SK-N-SH (cell line): ENCODE data around the gene SMPD4. TPM values are rescaled to one million over a fixed set of nuclear protein-coding genes. Genes with fewer than 3 reads are reported as not detected.

ENCODE experiments used
- CTCF ChIA-PET: fragments of 300-600, 350-600 bp; formaldehyde crosslinking; extraction: SDS; loops from one replicate; lab custom pipeline; 2021; lab: Yijun Ruan, JAX
- POLR2A ChIA-PET: fragments of 350-600 bp; sonication (Branson Sonifier 250); formaldehyde crosslinking; extraction: SDS; loops from one replicate; lab custom pipeline; 2020; ENCODE audit warnings: antibody characterized with exemption, inconsistent platforms; lab: Yijun Ruan, JAX
- DNase-seq: peaks from one replicate; pipeline ENCODE4 v3.0.0; 2012
- H2AFZ ChIP-seq: fragments of 200-600 bp; sonication (generic); 2 replicates; pipeline ENCODE4 v1.8.1; 2016; ENCODE audit warnings: antibody characterized with exemption, mild to moderate bottlenecking, low read depth
- H3F3A ChIP-seq: fragments of 200-600 bp; sonication (generic); replicated peaks from 2 replicates; pipeline ENCODE3; 2016; ENCODE audit warnings: antibody characterized with exemption, mild to moderate bottlenecking; ENCODE audit not compliant: insufficient read depth
- H3K27ac ChIP-seq, 2 experiments: fragments of 200-500 bp in 1 of 2; fragments of 200-600 bp in 1 of 2; sonication (Bioruptor generic) in 1 of 2; sonication (generic), shearing (Covaris generic) in 1 of 2; 2 replicates each; pipeline versions ENCODE4 v1.5.1 to v1.6.1; 2014 to 2016; ENCODE audit warnings: low read depth in 2 of 2, inconsistent platforms in 1 of 2, low read length in 1 of 2, mild to moderate bottlenecking in 1 of 2, mixed read lengths in 1 of 2
- H3K27me3 ChIP-seq: fragments of 200-600 bp; sonication (generic), shearing (Covaris generic); 2 replicates; pipeline ENCODE4 v1.6.1; 2016; ENCODE audit warnings: mixed run types; ENCODE audit not compliant: insufficient read depth
- H3K36me3 ChIP-seq, 2 experiments: fragments of 200-500 bp in 1 of 2; fragments of 200-600 bp in 1 of 2; sonication (Bioruptor generic) in 1 of 2; sonication (generic) in 1 of 2; replicated peaks in 1 of 2; 2 replicates each; pipeline versions ENCODE3 to v1.5.1; 2014 to 2016; ENCODE audit warnings: low read length in 1 of 2, mild to moderate bottlenecking in 1 of 2; ENCODE audit not compliant: insufficient read depth in 2 of 2, control insufficient read depth in 1 of 2
- H3K4me1 ChIP-seq, 2 experiments: fragments of 200-500 bp in 1 of 2; fragments of 200-600 bp in 1 of 2; sonication (Bioruptor generic) in 1 of 2; sonication (generic), shearing (Covaris generic) in 1 of 2; 2 replicates each; pipeline versions ENCODE4 v1.5.1 to v1.6.1; 2014 to 2016; ENCODE audit warnings: low read depth in 1 of 2, low read length in 1 of 2, mixed run types in 1 of 2; ENCODE audit not compliant: insufficient read depth in 2 of 2, control insufficient read depth in 1 of 2
- H3K4me2 ChIP-seq: fragments of 200-600 bp; sonication (generic), shearing (Covaris generic); 2 replicates; pipeline ENCODE4 v1.6.1; 2017; ENCODE audit warnings: mixed run types
- H3K4me3 ChIP-seq, 2 experiments: fragments of 200-500 bp in 1 of 2; fragments of 200-600 bp in 1 of 2; sonication (Bioruptor generic) in 1 of 2; sonication (generic), shearing (Covaris generic) in 1 of 2; 2 replicates each; pipeline versions ENCODE4 v1.5.1 to v1.8.1; 2014 to 2016; ENCODE audit warnings: low read depth in 2 of 2, inconsistent platforms in 1 of 2, low read length in 1 of 2, mild to moderate bottlenecking in 1 of 2, mixed read lengths in 1 of 2, moderate library complexity in 1 of 2
- H3K79me2 ChIP-seq: fragments of 200-600 bp; sonication (generic); 2 replicates; pipeline ENCODE4 v1.8.1; 2017; ENCODE audit warnings: mild to moderate bottlenecking; ENCODE audit not compliant: insufficient read depth
- H3K9ac ChIP-seq: fragments of 200-600 bp; sonication (generic); 2 replicates; pipeline ENCODE4 v1.6.1; 2017; ENCODE audit warnings: mixed run types
- H3K9me2 ChIP-seq: fragments of 200-600 bp; sonication (generic); 2 replicates; pipeline ENCODE4 v1.6.1; 2017; ENCODE audit warnings: mixed run types
- H3K9me3 ChIP-seq: fragments of 200-600 bp; sonication (generic); 2 replicates; pipeline ENCODE4 v1.6.1; 2017; ENCODE audit warnings: mixed run types, mild to moderate bottlenecking, moderate library complexity
- H4K20me1 ChIP-seq: fragments of 200-600 bp; sonication (generic); 2 replicates; pipeline ENCODE4 v1.6.1; 2017; ENCODE audit warnings: mild to moderate bottlenecking, mixed run types; ENCODE audit not compliant: insufficient read depth
- CTCF ChIP-seq: fragments of 200-600 bp; sonication (generic); IDR thresholded peaks from 2 replicates; pipeline ENCODE4 v1.6.1; 2017; ENCODE audit warnings: antibody characterized with exemption, mild to moderate bottlenecking, moderate library complexity
- ELF1 ChIP-seq: IDR thresholded peaks from 2 replicates; pipeline ENCODE4 v1.4.0; 2012
- EZH2phosphoT487 ChIP-seq: fragments of 200-600 bp; sonication (generic); IDR thresholded peaks from 2 replicates; pipeline ENCODE4 v1.6.1; 2017; ENCODE audit warnings: low read depth, mixed run types, mild to moderate bottlenecking, antibody characterized with exemption, moderate library complexity, borderline replicate concordance
- FOXJ3 ChIP-seq: sonication (generic); formaldehyde crosslinking; IDR thresholded peaks from 2 replicates; pipeline ENCODE4 v1.5.1; 2020; ENCODE audit warnings: mild to moderate bottlenecking, missing genetic modification reagents
- FOXM1 ChIP-seq: IDR thresholded peaks from 2 replicates; pipeline ENCODE4 v1.4.0; 2012; ENCODE audit warnings: low read depth, mild to moderate bottlenecking
- GABPA ChIP-seq: IDR thresholded peaks from 2 replicates; pipeline ENCODE4 v1.4.0; 2012; ENCODE audit warnings: low read depth, mild to moderate bottlenecking
- GATA2 ChIP-seq: sonication (generic); formaldehyde crosslinking; IDR thresholded peaks from 2 replicates; pipeline ENCODE4 v1.5.0; 2020; ENCODE audit warnings: mild to moderate bottlenecking, missing genetic modification reagents
- JUND ChIP-seq: IDR thresholded peaks from 2 replicates; pipeline ENCODE4 v1.4.0; 2012
- NRF1 ChIP-seq: IDR thresholded peaks from 2 replicates; pipeline ENCODE4 v1.6.1; 2012; ENCODE audit warnings: low read depth, mild to moderate bottlenecking, low read length
- POLR2AphosphoS5 ChIP-seq: IDR thresholded peaks from 2 replicates; pipeline ENCODE4 v1.6.1; 2012; ENCODE audit warnings: low read depth, low read length
- RAD21 ChIP-seq: IDR thresholded peaks from 2 replicates; pipeline ENCODE4 v1.6.1; 2012; ENCODE audit warnings: mild to moderate bottlenecking, low read length
- RFX5 ChIP-seq: IDR thresholded peaks from 2 replicates; pipeline ENCODE4 v1.6.1; 2012; ENCODE audit warnings: mild to moderate bottlenecking, improper control_type of control experiment, low read length
- TAF1 ChIP-seq: IDR thresholded peaks from 2 replicates; pipeline ENCODE4 v1.6.1; 2012; ENCODE audit warnings: low read depth, mild to moderate bottlenecking, low read length, moderate library complexity, borderline replicate concordance
- TCF12 ChIP-seq: IDR thresholded peaks from 2 replicates; pipeline ENCODE4 v1.4.0; 2012
- YY1 ChIP-seq: IDR thresholded peaks from 2 replicates; pipeline ENCODE4 v1.4.0; 2012; ENCODE audit warnings: low read depth, mild to moderate bottlenecking
- WGBS: methylation state at CpG from one replicate; pipeline ENCODE4 v1.1.6; 2017; ENCODE audit warnings: low lambda C conversion rate; 5-methylcytosine and 5-hydroxymethylcytosine counted together
- polyA plus RNA-seq, 3 experiments: library from polyadenylated mRNA; depleted of rRNA; stranded (reverse); fragments of >200 nt; gene quantifications; 2 replicates each; pipeline ENCODE4 v1.2.3, GENCODE V29; 2012
- TF ChIP-seq, protein P1 (sequence below): IDR thresholded peaks from 2 replicates; pipeline ENCODE4 v1.4.0; 2012; ENCODE audit warnings: low read depth, borderline replicate concordance

SMPD4 gene
- polyA plus RNA-seq, 1 of the 3 experiments (the other 2 are of a cell fraction), result 43.0 TPM

- POLR2A ChIA-PET, result no interaction called here
- no peaks in the 10 kb centered on the region for H3K9me2 ChIP-seq
- no peak for DNase-seq
- no peaks in the 10 kb centered on the region for H3F3A ChIP-seq
- no peak overlapping the region for H3K4me2 ChIP-seq
- no peak overlapping the region for H3K4me3 ChIP-seq
- no peak overlapping the region for H2AFZ ChIP-seq
- peaks cover 30% of the 10 kb centered on the region for H3K79me2 ChIP-seq
- H3K27me3 ChIP-seq, result no peaks in the 10 kb centered on the region
- no peak for TF ChIP-seq CTCF
- no peak for TF ChIP-seq FOXJ3
- no peak for TF ChIP-seq POLR2AphosphoS5
- TF ChIP-seq GABPA, result no peak
- no peak for TF ChIP-seq GATA2 (CRISPR knock-in tag)
- no peak for TF ChIP-seq YY1
- no peak for TF ChIP-seq RAD21
- TF ChIP-seq, protein P1, sequence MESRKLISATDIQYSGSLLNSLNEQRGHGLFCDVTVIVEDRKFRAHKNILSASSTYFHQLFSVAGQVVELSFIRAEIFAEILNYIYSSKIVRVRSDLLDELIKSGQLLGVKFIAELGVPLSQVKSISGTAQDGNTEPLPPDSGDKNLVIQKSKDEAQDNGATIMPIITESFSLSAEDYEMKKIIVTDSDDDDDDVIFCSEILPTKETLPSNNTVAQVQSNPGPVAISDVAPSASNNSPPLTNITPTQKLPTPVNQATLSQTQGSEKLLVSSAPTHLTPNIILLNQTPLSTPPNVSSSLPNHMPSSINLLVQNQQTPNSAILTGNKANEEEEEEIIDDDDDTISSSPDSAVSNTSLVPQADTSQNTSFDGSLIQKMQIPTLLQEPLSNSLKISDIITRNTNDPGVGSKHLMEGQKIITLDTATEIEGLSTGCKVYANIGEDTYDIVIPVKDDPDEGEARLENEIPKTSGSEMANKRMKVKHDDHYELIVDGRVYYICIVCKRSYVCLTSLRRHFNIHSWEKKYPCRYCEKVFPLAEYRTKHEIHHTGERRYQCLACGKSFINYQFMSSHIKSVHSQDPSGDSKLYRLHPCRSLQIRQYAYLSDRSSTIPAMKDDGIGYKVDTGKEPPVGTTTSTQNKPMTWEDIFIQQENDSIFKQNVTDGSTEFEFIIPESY, result no peak
- TF ChIP-seq EZH2phosphoT487, result no peak
- no peak for TF ChIP-seq ELF1
- no peak for TF ChIP-seq JUND
- TF ChIP-seq NRF1, result no peak
- TF ChIP-seq TCF12, result no peak
- TF ChIP-seq FOXM1, result no peak
- no peak for TF ChIP-seq TAF1
- CTCF ChIA-PET, result interaction anchor here (11.1 kb wide), 1 partner anchor 148 kb away, joined by 113 read pairs; no protein-coding TSS in a partner anchor
- peaks cover 0 to 23% of the 10 kb centered on the region in 2 experiments; a peak in 1 of 4 replicates for H3K4me1 ChIP-seq
- 91% methylated on average over 1 of the region's 4 CpGs for WGBS
- no peak overlapping the region; a peak in 1 of 4 replicates for H3K27ac ChIP-seq
- 0 out of 2 replicates have a peak, but pooled peaks cover 2% of the 10 kb centered on the region for H4K20me1 ChIP-seq
- H3K9me3 ChIP-seq, result no peaks in the 10 kb centered on the region
- H3K9ac ChIP-seq, result no peak overlapping the region
- H3K36me3 ChIP-seq, result peaks cover 0 to 6% of the 10 kb centered on the region in 2 experiments
These were observed 4.5 kb upstream of the SMPD4 start for GRCh38 chr2:130185896-130186295.

DNA sequence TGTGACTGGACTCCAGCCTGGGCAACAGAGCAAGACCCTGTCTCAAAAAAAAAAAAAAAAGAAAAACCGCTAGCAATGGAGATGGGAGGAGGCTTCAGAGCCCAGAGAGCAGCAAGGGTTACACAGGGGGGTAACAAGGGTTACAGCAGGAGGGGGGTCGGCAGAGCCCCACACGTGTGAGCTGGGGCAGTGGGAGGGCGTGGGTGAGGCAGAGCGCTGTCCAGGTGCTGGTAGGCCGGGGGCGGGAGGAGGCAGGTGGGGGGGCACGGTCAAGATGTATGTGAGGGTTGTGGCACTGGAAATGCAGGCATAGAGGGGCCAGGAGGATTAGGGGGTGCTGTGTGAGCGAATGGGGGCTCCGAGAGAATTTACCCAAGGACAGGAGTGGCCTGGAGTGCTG lies 4.0 kb upstream of the SMPD4 start:
- H3K36me3 ChIP-seq, result peaks cover 0 to 6% of the 10 kb centered on the region in 2 experiments
- DNase-seq, result no peak
- no peaks in the 10 kb centered on the region for H3K9me2 ChIP-seq
- 97% methylated on average over 9 of the region's 10 CpGs for WGBS
- no peak overlapping the region for H3K27ac ChIP-seq
- H3K27me3 ChIP-seq, result no peaks in the 10 kb centered on the region
- no peak overlapping the region for H3K4me2 ChIP-seq
- no peaks in the 10 kb centered on the region for H3K9me3 ChIP-seq
- H3K79me2 ChIP-seq, result peaks cover 34% of the 10 kb centered on the region
- 0 out of 2 replicates have a peak, but pooled peaks cover 2% of the 10 kb centered on the region for H4K20me1 ChIP-seq
- ChIA-PET CTCF (interaction anchor here (1.0 to 11.1 kb wide), 2 partner anchors 143 to 148 kb away, joined by 3 to 113 read pairs; no protein-coding TSS in a partner anchor), POLR2A (no interaction called here)
- no peaks in the 10 kb centered on the region for H3F3A ChIP-seq
- TF ChIP-seq RFX5, result no peak
- H3K9ac ChIP-seq, result no peak overlapping the region
- no peak overlapping the region for H3K4me3 ChIP-seq
- H2AFZ ChIP-seq, result no peak overlapping the region
- peaks cover 0 to 26% of the 10 kb centered on the region in 2 experiments; a peak in 2 of 4 replicates for H3K4me1 ChIP-seq
